KBM-7 (cell line): ENCODE results near the gene MB21D2.

Source experiments
- DNase-seq: peaks from one replicate; pipeline ENCODE4 v3.0.0-alpha.2; 2015
- in situ Hi-C: fragments of 300-500 bp; cut with MboI; formaldehyde crosslinking; loops from 2 replicates; pipeline ENCODE4 v1.14.3; 2020; ENCODE audit warnings: low sequenced_read_pairs, low pct_unique_long_range_greater_than_20kb, mixed read lengths

The MB21D2 gene

GRCh38 chr3:192928016-192928415 lies 10.4 kb upstream of the MB21D2 start:
- no peak for DNase-seq
- in situ Hi-C loops: no loop called here

GRCh38 chr3:192927016-192927415 lies 9.4 kb upstream of the MB21D2 start:
- no peak for DNase-seq
- in situ Hi-C loops: no loop called here

GRCh38 chr3:192923731-192924130 lies 6.1 kb upstream of the MB21D2 start:
- in situ Hi-C loops: no loop called here
- no peak for DNase-seq

- DNase-seq: no peak
- in situ Hi-C loops: no loop called here
These were observed 4.1 kb upstream of the MB21D2 start for GRCh38 chr3:192921793-192922192.

GRCh38 chr3:192920411-192920810 lies 2.8 kb upstream of the MB21D2 start:
- in situ Hi-C loops: no loop called here
- no peak for DNase-seq

- in situ Hi-C loops: no loop called here
- peak; percentile 36 for DNase-seq
These were observed 2.2 kb upstream of the MB21D2 start for GRCh38 chr3:192919901-192920300.

GRCh38 chr3:192918275-192918588 lies 576 bp upstream of the MB21D2 start:
- in situ Hi-C loops: no loop called here
- DNase-seq: no peak

GRCh38 chr3:192917028-192917403 lies 640 bp downstream of the MB21D2 start:
- peak; percentile 66 for DNase-seq
- in situ Hi-C loops: no loop called here

GRCh38 chr3:192916371-192917027 lies 1.2 kb downstream of the MB21D2 start:
- in situ Hi-C loops: no loop called here
- DNase-seq: no peak

- no peak for DNase-seq
- in situ Hi-C loops: no loop called here
These were observed 1.9 kb downstream of the MB21D2 start for GRCh38 chr3:192915722-192916121.

- in situ Hi-C loops: no loop called here
- DNase-seq: peak; percentile 50
These were observed 2.4 kb downstream of the MB21D2 start for GRCh38 chr3:192915304-192915703.

- in situ Hi-C loops: no loop called here
- DNase-seq: no peak
These were observed 2.8 kb downstream of the MB21D2 start for GRCh38 chr3:192914848-192915247.

GRCh38 chr3:192913540-192913939 lies 4.1 kb downstream of the MB21D2 start:
- in situ Hi-C loops: no loop called here
- no peak for DNase-seq

GRCh38 chr3:192911293-192911692 lies 6.4 kb downstream of the MB21D2 start:
- in situ Hi-C loops: no loop called here

GRCh38 chr3:192907784-192908183 lies 9.9 kb downstream of the MB21D2 start:
- no peak for DNase-seq
- in situ Hi-C loops: no loop called here

More at GRCh38 chr3:192911293-192911692, 6.4 kb downstream of the MB21D2 start:
- DNase-seq: no peak

GRCh38 chr3:192906940-192907339 lies 10.7 kb downstream of the MB21D2 start:
- in situ Hi-C loops: no loop called here
- no peak for DNase-seq

- in situ Hi-C loops: no loop called here
- no peak for DNase-seq
These were observed 11.5 kb downstream of the MB21D2 start for GRCh38 chr3:192905980-192906678.

GRCh38 chr3:192904632-192905289 lies 12.9 kb downstream of the MB21D2 start:
- no peak for DNase-seq
- in situ Hi-C loops: no loop called here

- DNase-seq: no peak
- in situ Hi-C loops: no loop called here
These were observed 15.1 kb downstream of the MB21D2 start for GRCh38 chr3:192902549-192902948.

- in situ Hi-C loops: no loop called here
- no peak for DNase-seq
These were observed 16.2 kb downstream of the MB21D2 start for GRCh38 chr3:192901435-192901834.
